GM18519 (cell line): ENCODE data around the gene TROAP.
A peak's percentile ranks its signal among the peaks of the same experiment; 100 is the strongest.
"Not testable (repeated sequence)": the region's sequence is repeated elsewhere in the genome, so short reads cannot be mapped to it uniquely, and the experiment has no call there.

Source experiments
- ATAC-seq: cut with Tn5 transposase; IDR thresholded peaks from one replicate; pipeline ENCODE4 v1.9.1; 2021; ENCODE audit warnings: mild to moderate bottlenecking, moderate library complexity; ENCODE audit not compliant: unreplicated experiment, low FRiP score

TROAP gene, protein sequence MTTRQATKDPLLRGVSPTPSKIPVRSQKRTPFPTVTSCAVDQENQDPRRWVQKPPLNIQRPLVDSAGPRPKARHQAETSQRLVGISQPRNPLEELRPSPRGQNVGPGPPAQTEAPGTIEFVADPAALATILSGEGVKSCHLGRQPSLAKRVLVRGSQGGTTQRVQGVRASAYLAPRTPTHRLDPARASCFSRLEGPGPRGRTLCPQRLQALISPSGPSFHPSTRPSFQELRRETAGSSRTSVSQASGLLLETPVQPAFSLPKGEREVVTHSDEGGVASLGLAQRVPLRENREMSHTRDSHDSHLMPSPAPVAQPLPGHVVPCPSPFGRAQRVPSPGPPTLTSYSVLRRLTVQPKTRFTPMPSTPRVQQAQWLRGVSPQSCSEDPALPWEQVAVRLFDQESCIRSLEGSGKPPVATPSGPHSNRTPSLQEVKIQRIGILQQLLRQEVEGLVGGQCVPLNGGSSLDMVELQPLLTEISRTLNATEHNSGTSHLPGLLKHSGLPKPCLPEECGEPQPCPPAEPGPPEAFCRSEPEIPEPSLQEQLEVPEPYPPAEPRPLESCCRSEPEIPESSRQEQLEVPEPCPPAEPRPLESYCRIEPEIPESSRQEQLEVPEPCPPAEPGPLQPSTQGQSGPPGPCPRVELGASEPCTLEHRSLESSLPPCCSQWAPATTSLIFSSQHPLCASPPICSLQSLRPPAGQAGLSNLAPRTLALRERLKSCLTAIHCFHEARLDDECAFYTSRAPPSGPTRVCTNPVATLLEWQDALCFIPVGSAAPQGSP

DNA sequence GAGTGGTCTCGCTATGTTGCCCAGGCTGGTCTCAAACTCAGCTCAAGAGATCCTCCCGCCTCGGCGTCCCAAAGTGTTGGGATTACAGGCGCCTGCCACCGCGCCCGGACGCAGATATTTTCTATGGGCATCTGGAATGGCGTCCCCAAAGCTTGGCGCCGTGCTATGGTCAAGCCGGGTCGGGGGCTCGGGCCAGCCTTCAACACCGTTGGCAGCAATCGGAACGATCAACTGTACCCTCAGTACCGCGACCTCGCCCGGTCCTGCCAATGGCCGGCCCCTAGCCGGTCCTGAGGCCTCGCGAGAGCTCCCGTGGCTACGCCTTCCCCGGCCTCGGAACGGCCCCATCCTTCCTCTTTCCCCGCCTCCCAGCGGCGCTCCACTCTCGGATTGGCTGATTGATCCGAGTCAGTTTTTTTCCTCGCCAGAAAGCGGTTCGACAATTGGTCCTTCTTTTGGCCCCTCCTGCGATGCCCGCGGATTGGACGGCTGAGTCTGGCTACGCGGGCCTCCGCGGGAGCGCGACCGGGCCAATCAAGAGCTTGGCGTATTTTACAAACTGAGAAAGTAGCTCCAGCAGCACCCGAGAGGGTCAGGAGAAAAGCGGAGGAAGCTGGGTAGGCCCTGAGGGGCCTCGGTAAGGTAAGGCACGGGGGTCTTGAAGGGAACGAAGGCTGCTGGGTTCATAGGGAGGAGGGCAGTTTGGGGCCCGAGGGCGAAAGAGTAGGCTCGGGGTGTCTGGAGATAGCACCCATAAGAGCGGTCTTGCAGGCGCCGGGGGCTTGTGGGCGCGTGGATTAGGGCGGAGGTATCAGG is at the start of gene TROAP:
TROAP (plus strand) TSS at position 548 of the 816 bp plus-strand sequence. CDS start 354 bp downstream, outside the sequence.
- ATAC-seq, result peak; percentile 93

DNA sequence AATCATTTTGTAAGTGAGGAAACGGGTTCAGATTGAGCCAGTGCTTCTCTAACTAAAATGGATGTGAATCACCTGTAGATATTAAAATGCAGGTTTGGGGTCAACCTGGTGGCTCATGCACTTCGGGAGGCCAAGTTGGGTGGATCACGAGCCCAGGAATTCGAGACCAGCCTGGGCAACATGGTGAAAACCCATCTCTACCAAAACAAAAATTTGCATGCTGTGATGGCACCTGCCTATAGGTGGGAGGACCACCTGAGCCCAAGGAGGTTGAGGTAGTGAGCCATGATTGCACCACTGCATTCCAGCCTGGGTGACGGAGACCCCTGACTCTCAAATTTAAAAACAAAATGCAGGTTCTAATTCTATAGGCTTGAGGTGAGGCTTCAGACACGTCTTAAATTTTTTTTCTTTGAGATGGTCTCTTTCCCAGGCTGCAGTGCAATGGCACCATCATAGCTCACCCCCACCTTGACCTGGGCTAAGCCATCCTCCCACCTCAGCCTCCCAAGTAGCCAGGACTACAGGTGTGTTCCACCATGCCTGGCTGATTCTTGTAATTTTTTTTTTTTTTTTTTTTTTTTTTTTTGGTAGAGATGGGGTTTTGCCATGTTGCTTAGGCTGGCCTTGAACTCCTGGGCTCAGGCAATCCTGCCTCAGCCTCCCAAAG is 49.2 kb upstream of the TROAP start:
- ATAC-seq, result no peak

DNA sequence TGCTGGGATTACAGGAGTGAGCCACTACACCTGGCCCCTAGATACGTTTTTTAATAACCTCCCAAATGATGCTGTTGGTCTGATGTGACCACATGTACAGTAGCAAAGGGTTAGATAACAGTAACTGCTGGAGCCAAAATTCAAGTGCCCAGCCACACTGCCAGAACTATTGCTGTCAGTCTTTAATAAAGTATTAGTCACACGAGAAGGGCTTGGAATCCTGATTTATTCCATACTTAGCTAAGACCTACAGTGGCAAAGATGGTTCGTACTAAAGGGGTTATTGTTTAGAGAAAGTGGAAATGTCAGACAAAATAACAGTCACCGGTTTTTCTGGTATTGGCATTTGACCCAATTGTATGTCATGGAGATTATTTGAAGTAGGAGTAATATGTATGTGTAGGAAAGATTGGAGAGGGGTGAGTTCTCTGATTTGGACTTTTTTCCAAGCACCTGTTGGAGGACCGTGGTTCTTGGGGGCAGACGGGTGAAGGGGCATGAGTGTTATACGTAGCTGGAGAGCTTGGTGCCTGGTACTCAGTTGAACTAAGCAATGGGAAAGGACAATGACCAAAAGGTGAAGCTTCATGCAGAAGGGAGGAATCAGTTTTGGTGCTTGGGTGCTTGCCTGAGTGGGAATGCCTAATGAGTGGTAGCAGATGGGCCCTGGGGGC is 48.5 kb upstream of the TROAP start:
- ATAC-seq, result no peak

DNA sequence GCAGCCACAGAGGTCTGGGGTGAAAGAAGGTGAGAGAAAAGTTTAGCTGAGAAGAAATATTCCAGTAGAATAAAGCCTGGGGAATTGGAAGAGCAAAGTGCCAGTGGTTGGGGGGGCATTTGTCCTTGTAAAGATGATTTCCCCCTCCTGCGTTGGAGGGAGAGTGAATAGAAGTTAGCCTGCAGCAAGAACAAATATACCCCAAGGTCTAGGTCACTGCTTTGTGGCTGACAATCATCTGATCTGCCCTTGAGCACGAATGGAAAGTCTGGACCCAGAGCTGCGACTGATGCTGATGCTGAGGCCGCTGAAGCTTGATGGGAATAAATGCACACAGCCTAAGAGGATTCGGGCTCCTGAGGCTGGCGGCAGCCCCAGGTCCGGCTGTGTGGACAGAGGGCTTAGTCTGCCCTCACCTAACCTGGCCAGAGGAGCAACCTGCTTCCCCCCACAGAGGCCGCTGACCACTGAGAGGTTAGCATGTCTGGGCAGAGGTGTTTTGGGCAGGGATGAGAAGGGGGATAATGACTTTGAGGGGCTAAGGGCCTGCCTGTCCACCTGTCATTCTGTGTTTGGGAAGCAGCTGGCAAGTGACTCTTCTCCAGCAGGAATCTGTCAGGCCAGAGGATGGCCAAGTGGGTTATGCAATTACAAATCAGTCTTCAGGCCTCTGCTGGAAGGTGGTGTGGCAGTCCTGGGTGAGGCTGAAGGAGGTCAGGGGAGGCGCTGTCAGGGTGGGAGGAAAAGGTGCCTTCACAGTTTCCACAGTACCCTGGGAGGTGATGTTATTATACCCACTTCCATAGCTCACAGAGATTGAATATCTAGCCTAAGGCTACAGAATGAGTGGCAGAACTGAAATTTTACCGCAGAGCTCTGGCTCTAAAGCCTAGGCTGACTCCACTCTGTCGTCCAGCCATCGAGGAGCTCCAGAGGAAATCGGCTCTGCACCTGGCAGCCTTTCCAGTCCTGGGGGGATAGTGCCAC is 46.5 kb upstream of the TROAP start:
- ATAC-seq, result no peak

DNA sequence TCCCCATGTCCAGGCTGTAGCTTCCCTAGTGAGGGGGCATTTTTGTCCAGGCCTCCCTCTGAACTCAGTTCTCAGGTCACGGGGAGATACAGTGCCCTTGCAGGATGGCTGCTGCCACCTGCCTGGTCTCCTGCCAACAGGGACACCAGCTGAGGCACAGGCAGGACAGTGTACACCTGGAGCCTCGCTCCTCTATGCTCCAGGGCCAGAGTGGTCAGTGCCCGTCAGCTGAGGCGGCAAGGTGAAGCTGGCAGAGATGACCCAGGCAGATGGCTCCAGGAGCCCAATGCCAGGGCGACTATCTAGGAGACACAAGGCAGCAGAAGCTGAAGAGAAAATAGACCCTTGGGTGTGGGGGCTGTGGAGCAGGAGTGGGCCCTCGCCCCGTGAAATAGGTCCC is 45.6 kb upstream of the TROAP start:
- ATAC-seq, result no peak

DNA sequence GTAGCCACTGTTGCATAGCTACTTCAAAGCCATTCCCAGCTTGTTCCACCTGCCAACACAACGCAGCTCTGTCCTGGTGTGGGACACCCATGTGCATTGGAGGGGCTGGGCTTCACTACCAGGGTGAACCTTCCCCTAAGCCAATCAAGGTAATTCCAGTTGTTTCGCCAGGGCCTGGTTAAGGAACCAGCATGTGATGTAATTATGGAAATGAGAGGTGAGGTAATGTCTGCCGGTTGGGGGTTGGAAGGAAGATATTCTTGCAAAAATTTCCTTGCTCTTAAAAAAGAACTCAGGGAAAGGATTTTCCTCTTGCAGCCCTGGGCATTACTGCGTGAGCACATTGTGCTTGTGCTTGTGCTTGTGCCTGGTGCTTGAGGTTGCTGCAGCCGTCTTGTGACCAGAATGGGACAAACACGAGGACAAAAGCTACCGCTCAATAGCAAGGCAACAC is 43.3 kb upstream of the TROAP start:
- no peak for ATAC-seq

DNA sequence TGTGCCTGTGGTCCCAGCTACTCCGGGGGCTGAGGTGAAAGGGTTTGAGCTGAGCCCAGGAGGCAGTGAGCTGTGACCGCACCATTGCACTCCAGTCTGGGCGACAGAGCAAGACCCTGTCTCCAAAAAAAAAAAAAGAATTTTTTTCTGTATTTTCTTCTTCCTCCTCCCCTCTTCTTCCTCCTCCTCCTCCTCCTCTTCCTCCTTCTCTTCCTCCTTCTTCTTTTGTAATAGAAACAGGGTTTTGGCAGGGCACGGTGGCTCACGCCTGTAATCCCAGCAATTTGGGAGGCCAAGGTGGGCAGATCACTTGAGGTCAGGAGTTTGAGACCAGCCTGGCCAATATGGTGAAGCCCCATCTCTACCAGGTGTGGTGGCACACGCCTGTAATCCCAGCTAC is 42.5 kb upstream of the TROAP start:
- ATAC-seq, result not testable (repeated sequence)

DNA sequence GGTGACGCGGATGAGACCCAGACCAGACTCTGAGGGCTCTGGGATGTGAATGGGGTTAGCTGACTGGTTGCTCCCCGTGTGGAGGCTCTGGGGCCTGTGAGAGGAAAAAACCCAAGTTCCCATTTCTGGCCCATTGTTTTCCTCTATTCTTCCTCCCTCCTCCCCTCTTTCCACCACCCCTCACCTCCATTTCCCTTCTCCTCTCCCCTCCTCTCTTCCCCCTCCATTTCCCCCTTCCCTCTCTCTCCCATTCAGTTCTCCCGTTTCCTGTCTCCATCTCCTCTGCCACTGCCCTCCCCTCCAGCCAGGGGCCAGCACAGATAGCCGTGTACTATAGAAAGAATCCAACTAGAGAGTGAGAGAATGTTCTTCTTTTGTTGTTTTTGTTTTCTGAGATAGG is 40.8 kb upstream of the TROAP start:
- ATAC-seq, result no peak

DNA sequence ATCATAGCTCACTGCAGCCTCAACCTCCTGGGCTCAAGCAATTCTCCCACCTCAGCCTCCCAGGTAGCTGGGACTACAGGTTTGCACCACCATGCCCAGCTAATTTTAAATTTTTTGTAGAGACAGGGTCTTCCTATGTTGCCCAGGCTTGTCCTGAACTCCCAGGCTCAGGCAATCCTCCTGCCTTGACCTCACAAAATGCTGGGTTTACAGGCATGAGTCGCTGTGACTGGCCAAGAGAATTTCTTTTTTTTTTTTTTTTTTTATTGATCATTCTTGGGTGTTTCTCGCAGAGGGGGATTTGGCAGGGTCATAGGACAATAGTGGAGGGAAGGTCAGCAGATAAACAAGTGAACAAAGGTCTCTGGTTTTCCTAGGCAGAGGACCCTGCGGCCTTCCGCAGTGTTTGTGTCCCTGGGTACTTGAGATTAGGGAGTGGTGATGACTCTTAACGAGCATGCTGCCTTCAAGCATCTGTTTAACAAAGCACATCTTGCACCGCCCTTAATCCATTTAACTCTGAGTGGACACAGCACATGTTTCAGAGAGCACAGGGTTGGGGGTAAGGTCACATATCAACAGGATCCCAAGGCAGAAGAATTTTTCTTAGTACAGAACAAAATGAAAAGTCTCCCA is 40.2 kb upstream of the TROAP start:
- ATAC-seq, result not testable (repeated sequence)

DNA sequence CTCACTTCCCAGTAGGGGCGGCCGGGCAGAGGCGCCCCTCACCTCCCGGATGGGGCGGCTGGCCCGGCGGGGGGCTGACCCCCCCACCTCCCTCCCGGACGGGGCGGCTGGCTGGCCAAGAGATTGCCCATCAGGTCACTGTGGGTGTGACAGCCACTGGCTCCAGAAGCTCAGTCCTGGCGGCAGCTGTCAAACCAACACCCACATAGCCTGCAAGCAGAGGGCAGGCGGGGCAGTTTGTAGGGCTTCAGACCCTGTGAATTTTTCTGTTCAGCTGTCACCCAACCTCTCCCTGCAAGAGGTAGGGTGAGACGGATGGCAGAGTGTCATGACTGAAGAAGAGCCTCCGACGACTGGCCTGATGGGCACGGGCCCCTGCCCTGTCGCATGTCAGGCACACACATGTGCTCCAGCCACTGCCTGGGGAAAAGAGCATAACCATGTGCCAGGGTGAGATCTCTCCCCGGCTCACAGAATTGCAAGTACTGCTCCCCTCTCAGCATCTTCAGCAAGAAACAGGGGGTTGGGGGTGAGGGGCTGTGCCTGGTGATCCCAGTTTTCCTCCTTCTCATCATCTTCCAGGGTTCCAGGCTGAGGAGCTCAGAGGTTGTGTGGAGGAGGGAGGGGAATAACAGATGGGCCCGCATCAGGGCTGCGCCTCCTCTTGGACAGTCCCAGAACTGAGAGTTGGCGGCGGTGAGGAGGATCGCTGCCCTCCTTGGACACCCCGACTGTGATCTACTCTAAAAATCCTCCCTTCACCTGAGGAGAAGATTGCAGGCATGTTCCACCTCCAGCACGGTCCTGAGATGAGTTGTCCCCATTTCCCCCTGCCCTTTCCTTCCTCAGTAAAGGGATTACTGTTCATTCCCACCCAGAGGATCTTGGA is 39.3 kb upstream of the TROAP start:
- no peak for ATAC-seq

DNA sequence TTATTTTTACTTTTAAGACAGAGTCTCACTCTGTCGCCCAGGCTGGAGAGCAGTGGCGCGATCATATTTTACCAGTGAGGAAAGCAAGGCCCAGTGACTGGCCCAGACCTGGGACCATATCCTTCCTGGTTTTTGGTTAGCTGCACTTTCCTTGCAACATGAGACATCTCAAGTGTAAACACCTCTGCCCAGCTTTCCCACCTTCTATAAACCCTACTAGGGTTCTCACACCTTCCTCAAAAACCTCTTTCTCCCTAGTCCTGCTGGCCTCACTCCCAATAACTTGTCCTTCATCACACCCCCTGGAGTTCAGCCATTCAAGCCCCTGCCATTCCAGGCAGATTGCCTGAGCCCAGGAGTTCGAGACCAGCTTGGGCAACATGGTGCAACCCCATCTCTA is 38.4 kb upstream of the TROAP start:
- no peak for ATAC-seq

DNA sequence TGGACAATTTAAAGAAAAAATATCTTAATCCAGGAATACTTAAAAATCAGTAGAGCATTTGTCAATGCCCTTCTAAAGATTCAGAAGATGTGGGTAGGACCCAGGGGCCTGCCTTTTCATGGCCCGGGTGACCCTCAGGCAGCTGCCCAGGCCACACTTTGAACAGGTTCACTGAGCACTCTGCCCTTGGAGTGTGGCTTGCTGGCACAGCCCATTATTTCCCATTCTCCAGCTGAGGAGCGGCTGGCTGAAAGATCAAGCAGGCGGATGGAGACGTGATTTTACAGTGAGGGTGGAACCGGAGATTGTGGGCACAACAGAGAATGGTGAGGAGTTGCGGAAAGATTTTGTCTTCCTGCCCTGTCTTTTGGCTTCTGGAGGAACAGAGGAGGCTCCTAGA is 35.2 kb upstream of the TROAP start:
- ATAC-seq, result no peak

DNA sequence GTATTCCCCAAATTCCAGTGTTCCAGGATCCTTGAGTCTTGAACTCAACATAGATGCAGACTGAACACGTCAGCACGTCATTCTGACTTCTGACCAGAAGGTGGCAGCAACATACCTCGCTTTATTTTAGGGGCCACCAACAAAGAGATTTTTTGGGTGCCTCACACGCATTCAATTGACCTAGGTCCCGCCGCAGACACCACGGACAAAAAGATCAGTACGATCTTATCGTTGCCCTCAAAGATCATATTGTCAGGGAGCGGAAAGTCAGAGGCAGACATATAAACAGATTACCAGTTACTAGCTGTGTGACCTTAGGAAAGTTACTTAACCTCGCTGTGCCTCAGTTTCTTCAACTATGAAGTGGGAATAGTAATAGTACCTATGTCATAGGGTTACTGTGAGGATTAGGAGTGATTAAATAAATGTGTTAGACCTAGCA is 34.6 kb upstream of the TROAP start:
- ATAC-seq, result no peak

DNA sequence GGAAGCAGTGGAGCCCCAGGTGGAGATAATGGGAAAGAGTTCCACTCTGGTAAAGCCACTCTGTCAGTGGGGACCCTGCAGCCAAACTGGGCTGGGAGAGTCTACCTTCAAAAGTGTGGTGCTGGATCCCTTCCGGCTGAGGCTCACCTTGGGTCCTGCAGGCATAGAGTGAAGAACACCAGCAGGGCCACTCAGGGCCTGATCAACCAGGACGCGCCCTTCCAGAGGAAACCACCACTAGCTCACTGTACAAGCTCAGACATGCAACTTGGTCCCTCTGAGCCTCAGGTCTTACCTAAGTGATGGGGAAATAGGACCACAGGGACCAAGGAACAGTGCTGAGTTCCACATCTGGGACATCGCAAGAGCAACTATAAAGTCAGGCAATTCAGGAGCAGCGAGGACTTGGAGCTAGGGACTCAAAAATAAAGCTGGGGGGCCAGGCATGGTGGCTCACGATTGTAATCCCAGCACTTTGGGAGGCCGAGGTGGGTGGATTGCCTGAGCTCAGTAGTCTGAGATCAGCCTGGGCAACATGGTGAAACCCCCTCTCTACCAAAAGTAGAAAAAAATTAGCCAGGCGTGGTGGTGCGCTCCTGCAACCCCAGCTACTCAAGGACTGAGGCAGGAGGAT is 34.0 kb upstream of the TROAP start:
- ATAC-seq, result no peak

DNA sequence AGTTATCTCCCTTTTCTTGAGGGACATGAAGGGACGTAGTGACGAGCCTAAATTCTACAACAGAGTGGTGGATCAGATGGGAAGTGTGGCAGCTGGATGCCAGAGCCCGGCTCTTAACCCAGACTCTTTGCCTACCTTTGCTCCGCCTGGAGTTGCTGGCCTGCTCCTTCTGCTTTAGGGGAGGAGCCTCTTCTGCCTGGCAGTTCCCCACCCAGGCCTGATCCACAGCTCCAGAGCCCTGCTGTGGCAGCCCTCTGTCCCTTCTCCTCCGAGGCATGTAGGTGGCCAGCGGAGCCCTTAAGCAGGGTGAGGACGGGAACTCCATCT is 30.4 kb upstream of the TROAP start:
- no peak for ATAC-seq

DNA sequence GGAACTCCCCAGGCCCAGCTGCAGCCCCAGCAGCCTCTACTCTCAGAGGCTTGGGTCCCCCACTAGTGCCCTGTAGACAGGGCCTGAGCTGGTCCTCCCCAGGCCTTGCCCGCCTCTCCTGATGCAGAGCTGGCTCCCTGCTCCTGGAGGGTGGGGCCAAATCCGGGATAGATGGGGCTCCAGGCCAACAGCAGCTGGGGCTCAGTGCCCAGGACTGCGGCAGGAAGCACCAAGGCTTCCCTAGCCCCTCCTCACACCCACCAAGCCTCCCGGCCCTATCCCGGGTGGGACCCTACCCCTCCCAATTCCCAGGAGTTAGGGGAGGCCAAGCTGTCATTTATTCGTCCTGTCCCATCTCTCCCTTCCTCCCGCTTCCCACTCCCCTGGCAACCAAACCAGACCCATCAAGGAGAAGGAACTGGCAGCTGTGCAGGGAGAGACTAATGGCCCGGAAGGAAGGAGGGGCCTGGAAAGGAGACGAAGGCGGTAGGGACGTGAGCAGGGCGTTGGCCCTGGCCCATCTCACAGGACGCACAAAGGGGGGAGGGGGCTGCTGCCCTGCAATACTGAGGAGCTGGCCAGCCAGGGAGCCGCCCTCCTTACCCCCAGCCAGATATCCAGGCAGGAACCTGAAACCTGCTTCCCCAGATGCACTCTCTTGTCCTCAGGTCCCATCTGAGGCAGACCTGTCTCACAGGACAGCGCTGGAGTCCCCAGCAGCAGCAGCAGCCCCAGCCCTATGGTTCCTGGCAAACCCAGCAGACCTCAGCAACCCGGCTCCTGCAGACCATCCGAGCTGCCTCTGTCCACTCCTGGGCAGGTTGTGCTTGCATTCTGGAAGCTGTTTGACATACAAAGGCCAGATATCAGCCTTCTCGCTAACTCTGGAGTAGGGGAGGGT is 29.7 kb upstream of the TROAP start:
- no peak for ATAC-seq
